ENCODE results near the gene UBFD1.
"Not testable (repeated sequence)": the region's sequence is repeated elsewhere in the genome, so short reads cannot be mapped to it uniquely, and the experiment has no call there.

UBFD1 gene, protein sequence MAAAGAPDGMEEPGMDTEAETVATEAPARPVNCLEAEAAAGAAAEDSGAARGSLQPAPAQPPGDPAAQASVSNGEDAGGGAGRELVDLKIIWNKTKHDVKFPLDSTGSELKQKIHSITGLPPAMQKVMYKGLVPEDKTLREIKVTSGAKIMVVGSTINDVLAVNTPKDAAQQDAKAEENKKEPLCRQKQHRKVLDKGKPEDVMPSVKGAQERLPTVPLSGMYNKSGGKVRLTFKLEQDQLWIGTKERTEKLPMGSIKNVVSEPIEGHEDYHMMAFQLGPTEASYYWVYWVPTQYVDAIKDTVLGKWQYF

DNA sequence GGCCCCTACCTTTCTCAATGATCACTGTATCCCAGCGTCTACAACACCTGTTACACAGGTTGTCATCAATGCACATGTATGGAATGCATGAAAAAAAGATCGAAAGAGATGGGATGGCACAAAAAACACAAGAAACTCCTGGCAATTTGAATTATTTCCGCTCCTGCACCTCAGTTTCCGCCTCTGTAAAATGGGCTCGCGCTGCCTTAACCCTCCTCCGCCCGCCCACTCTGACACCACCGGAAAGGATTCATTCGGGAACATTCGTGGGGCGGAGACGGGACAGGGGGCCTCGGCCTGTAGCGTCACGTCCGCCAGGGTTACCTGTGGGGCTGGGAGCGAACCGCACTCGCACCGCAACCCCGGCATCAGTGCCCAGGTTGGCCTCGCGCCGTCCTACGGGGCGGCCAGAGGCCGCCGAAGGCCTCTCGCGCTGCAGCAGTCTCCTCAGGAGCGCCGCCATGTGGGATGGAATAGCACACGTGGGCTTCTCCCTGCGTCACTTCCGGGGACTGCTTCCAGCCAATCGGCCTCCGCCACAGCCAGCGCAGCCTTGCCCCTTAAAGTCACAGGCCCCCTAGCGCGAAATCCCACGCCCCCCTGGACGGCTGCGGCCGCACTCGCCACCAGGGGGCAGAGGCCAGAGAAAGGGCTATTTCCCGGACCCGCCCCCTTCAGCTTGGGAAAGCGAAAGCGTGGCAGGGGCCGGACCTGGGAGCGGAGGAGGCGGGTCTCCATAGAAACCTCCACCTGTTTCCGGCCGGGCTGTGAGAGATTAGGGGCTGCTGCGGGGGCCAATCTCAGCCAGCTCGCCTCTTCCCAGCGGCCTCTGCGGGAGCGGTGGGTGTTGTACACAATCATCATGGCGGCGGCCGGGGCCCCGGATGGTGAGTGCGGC is at the start of gene UBFD1, which contains the start of gene EARS2:
Gene UBFD1 (plus strand): TSS at position 847 of the 898 bp plus-strand sequence. CDS start 16 bp downstream, at position 863.
Gene EARS2 (minus strand): TSS at position 470 of the 898 bp plus-strand sequence. CDS start 7 bp downstream, at position 463.
- no peaks in the 10 kb centered on the region for H3K9me3 Mint-ChIP-seq
- ATAC-seq (peak; percentile 96), DNase-seq (peak; percentile 100)
- H3K27me3 Mint-ChIP-seq = no peaks in the 10 kb centered on the region
- H3K27ac Mint-ChIP-seq = peak within 1 kb of the TSS; percentile 92 to 98
- H3K4me1 Mint-ChIP-seq = peaks cover 48% of the 10 kb centered on the region
- H3K4me3 Mint-ChIP-seq = peak within 1 kb of the TSS; percentile 96 to 98

DNA sequence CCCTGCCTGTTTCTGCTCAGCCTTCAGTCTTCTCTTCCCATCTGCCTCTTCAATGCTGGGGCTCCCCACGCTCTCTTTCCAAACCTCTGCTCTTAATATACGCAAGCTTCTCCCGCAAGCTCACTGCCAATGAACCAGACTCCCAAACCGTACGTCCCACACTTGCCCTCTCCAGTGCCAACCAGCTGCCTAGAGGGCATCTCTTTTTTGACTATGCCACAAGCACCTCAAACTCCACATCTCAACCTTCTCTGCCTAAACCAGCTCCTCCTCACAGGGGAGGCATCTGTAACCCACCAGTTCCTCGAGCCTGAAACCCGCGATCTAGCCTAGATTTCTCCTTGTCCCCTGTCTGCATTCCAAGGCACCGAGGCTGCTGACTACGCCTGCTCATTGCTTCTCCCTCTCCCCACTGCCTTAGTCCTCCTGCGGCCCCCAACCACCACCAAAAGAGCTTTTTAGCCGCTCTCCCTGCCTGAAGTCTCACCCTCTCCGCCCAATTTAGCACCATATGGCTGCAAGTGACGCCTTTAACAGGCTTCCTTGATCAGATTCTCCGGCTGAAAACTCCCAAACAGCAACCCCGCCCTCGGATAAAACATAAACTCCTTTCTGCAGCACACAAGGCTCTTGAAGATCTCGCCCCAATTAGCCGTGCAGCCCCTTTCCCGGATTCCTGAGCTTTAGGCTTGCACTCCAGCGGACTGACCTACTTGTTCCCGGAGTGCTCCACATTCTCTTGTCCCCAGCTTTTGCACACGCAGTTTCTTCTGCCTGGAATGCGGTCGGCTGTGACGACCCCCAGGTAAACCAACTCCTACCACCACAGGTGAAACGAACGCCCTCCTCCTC is 48.7 kb upstream of the UBFD1 start:
- Mint-ChIP-seq H3K9me3 (no peaks in the 10 kb centered on the region), H3K27ac (peak overlapping the region; percentile 2 to 94), H3K27me3 (no peaks in the 10 kb centered on the region), H3K4me1 (peaks cover 67% of the 10 kb centered on the region), H3K4me3 (peak overlapping the region; percentile 88 to 90)
- ATAC-seq = no peak
- no peak for DNase-seq

DNA sequence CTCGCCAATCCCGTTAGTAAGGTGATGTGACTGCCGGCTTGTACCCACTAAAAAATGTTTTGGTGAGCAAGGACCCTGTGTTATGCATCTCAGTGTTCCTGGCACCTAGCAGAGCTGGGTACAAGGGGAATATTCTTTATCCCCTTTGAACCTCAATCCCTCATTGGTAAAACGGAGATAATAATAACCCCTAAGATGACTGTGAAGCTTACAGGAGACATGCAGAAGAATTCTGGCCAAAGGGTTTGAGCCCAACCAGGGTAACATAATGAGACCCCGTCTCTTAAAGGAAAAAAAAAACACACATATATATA is 48.1 kb upstream of the UBFD1 start:
- Mint-ChIP-seq H3K4me1 (peaks cover 67% of the 10 kb centered on the region), H3K27ac (peak overlapping the region in 1 of 2 donors; percentile 94)

DNA sequence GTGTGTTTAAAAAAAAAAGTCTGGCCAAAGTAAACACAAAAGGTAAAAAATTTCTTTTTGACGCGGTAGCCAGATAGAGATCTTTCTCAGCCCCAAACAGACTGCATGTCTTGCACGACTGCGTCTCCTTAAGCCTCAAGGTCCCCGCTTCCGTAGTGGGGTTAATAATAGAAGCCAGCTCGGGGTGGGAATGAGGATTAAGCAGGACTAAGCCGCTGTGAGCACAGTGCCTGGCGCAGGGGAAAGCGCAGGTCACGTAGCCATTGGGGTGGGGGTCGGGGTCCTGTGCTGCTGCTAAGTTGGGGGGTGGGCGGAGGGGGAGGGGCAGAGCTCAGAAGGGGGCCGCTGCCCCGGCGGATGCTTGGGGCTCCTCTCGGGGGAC is 47.8 kb upstream of the UBFD1 start:
- H3K4me1 Mint-ChIP-seq = peaks cover 67% of the 10 kb centered on the region
- H3K4me3 Mint-ChIP-seq = peak overlapping the region; percentile 88 to 90
- no peaks in the 10 kb centered on the region for H3K9me3 Mint-ChIP-seq
- peak overlapping the region; percentile 93 to 94 for H3K27ac Mint-ChIP-seq
- DNase-seq (peak; percentile 13 to 27), ATAC-seq (peak; percentile 24)
- H3K27me3 Mint-ChIP-seq = no peaks in the 10 kb centered on the region

More for the DNA sequence above, 48.1 kb upstream of the UBFD1 start:
- DNase-seq = no peak
- H3K4me3 Mint-ChIP-seq = peak overlapping the region; percentile 88 to 90
- H3K9me3 Mint-ChIP-seq = no peaks in the 10 kb centered on the region
- no peaks in the 10 kb centered on the region for H3K27me3 Mint-ChIP-seq
- no peak for ATAC-seq

DNA sequence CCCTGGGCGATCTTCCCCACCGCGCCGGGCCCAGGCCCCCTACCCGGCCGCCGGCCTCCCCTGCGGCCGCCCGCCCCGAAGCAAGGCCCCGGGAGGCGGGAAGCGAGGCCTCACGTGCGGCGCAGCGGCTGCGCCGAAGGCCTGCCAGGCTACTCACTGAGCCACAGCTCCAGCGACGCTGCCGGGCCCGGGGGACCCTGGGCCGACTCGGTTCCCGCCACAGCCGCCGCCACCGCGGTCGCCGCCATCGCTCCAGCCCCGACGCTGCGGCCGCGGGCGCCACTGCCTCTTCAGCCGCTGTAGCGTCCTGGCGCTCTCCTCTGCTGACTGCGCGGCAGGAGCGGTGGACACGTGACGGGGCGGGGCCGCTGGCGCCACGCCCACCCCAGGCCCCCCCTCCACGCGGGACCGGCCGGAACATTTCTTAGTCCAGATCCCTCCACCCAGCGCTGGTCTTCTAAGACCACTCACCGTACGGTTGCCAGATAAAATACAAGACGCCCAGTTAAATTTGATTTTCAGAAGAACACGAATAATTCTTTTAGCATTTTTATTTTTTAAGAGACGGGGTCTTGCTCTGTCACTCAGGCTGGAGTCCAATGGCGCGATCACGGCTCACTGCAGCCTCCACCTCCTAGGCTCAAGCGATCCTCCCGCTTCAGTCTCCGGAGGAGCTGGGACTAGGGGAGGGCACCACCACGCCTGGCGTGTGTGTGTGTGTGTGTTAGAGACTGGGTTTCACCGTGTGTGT is 47.2 kb upstream of the UBFD1 start, which contains the start of gene GGA2:
Gene GGA2 (minus strand): TSS at position 331 of the 751 bp plus-strand sequence. CDS start 83 bp downstream, at position 248.
- peaks cover 67% of the 10 kb centered on the region for H3K4me1 Mint-ChIP-seq
- H3K9me3 Mint-ChIP-seq = no peaks in the 10 kb centered on the region

DNA sequence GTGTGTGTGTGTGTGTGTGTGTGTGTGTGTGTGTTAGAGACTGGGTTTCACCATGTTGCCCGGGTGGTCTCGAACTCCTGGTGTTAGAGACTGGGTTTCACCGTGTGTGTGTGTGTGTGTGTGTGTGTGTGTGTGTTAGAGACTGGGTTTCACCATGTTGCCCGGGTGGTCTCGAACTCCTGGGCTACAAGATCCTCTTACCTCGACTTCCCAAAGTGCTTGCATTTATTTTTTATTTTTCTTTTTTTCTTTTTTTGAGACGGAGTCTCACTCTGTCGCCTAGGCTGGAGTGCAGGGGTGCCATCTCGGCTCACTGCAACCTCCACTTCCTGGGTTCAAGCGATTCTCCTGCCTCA is 46.6 kb upstream of the UBFD1 start:
- Mint-ChIP-seq H3K4me1 (peaks cover 67% of the 10 kb centered on the region), H3K4me3 (peak overlapping the region; percentile 81 to 92), H3K27ac (peak overlapping the region in 1 of 2 donors; percentile 86)
- not testable (repeated sequence) for H3K27me3 Mint-ChIP-seq, H3K9me3 Mint-ChIP-seq, ATAC-seq, DNase-seq

More for the DNA sequence above, 47.2 kb upstream of the UBFD1 start, which contains the start of gene GGA2:
- peak; percentile 76 to 78 for DNase-seq
- H3K27me3 Mint-ChIP-seq = no peaks in the 10 kb centered on the region
- peak within 1 kb of the TSS; percentile 90 to 92 for H3K4me3 Mint-ChIP-seq
- H3K27ac Mint-ChIP-seq = peak within 1 kb of the TSS; percentile 93 to 94
- peak; percentile 87 for ATAC-seq

DNA sequence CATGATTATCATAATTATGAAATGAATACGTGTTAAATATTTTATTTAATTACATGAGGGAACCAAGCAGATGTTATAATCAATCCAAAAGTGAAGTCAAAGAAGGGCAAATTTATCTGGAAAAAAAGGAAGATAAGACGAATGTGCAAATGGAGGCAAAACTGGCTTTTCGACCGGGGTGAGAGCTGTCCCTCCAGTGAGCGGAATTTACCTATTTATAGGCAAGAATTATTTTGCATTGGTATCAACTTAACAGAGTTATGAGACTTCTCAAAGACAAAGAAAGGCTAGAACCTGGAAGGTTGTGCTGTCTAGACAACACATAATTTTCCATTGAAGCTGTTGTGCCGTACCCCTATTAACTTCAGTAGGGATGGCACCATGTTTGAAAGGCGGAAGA is 45.8 kb upstream of the UBFD1 start:
- ATAC-seq (no peak), DNase-seq (no peak)
- H3K4me1 Mint-ChIP-seq = peaks cover 67% of the 10 kb centered on the region
- H3K27me3 Mint-ChIP-seq = no peaks in the 10 kb centered on the region
- H3K9me3 Mint-ChIP-seq = no peaks in the 10 kb centered on the region
- no peak overlapping the region for H3K27ac Mint-ChIP-seq
- peak overlapping the region in 1 of 2 donors; percentile 60 for H3K4me3 Mint-ChIP-seq

DNA sequence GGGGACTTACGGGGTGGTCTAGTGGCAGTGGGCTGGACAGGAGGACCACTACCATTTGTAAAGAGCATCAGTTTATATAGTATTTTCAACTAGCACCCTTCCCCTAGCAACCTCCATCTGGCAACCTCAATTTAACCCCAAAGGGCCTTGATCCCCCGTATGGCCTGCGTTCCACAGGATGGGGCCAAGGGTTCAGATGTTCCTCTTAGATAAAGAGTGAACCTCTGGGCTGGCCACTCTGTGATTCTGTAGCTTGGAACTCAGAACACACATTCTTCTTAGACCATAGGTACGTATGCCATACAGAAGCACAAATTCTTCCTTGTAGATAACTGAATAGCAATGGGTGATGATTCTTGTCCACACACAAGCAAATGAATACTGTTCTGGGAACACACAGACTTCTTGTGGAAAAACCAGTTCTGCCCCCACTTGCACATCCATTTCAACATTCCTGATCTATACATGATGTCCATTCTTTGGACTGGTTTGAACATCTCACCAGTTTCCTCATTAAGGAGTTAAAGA is 45.3 kb upstream of the UBFD1 start:
- Mint-ChIP-seq H3K4me3 (no peak overlapping the region), H3K9me3 (no peaks in the 10 kb centered on the region), H3K27me3 (no peaks in the 10 kb centered on the region), H3K27ac (no peak overlapping the region), H3K4me1 (peaks cover 65% of the 10 kb centered on the region)
- no peak for ATAC-seq
- no peak for DNase-seq

DNA sequence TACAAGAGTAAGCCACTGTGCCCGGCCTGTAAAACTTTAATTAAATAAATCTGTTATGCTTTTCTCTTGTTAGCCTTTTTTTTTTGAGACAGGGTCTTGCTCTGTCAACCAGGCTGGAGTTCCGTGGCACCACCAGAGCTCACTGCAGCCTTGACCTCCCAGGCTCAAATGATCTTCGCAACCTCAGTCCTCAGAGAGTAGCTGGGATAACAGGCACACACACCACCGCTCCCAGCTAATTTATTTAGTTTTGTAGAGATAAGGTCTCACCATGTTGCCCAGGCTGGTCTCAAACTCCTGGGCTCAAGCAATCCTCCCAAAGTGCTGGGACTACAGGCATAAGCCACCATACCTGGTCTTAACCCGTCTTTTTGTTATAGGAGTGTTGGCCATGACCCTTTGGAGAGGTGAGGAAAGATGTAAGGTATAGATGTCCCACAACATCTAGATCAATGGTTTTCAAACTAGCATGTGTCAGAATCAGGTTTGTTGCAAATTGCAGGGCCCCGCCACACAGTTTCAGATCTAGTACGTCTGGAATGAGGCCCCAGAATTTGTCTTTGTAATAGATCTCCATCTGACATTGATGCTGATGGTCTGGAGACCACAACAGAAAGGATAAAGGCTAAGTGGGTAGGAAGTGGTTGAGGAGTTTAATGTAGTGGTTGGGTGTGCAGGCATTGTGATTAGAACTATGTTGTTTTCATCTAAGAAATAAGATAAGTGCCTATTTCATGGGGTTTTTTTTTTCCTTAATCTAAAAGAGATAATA is 43.0 kb upstream of the UBFD1 start:
- H3K4me1 Mint-ChIP-seq = peaks cover 55% of the 10 kb centered on the region
- H3K27me3 Mint-ChIP-seq = no peaks in the 10 kb centered on the region
- peak overlapping the region in 1 of 2 donors; percentile 31 for H3K27ac Mint-ChIP-seq
- ATAC-seq (peak; percentile 88), DNase-seq (peak; percentile 59 to 80)
- H3K4me3 Mint-ChIP-seq = peak overlapping the region; percentile 11 to 30
- H3K9me3 Mint-ChIP-seq = no peaks in the 10 kb centered on the region

DNA sequence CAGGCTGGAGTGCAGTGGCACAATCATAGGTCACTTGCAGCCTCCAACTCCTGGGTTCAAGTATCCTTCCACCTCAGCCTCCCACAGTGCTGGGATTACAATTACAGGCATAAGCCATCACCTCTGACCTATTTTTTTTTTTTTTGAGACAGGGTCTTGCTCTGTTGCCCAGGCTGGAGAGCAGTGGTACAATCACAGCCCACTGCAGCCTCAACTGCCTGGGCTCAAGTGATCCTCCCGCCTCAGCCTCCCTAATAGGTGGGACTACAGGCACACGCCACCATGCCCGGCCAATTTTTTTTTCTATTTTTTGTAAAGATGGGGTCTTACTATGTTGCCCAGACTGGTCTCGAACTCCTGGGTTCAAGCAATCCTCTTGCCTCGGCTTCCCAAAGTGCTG is 41.6 kb upstream of the UBFD1 start:
- no peak for ATAC-seq
- DNase-seq = no peak
- no peaks in the 10 kb centered on the region for H3K27me3 Mint-ChIP-seq
- peaks cover 50% of the 10 kb centered on the region for H3K4me1 Mint-ChIP-seq
- peak overlapping the region; percentile 8 to 35 for H3K4me3 Mint-ChIP-seq
- H3K9me3 Mint-ChIP-seq = no peaks in the 10 kb centered on the region
- H3K27ac Mint-ChIP-seq = no peak overlapping the region

DNA sequence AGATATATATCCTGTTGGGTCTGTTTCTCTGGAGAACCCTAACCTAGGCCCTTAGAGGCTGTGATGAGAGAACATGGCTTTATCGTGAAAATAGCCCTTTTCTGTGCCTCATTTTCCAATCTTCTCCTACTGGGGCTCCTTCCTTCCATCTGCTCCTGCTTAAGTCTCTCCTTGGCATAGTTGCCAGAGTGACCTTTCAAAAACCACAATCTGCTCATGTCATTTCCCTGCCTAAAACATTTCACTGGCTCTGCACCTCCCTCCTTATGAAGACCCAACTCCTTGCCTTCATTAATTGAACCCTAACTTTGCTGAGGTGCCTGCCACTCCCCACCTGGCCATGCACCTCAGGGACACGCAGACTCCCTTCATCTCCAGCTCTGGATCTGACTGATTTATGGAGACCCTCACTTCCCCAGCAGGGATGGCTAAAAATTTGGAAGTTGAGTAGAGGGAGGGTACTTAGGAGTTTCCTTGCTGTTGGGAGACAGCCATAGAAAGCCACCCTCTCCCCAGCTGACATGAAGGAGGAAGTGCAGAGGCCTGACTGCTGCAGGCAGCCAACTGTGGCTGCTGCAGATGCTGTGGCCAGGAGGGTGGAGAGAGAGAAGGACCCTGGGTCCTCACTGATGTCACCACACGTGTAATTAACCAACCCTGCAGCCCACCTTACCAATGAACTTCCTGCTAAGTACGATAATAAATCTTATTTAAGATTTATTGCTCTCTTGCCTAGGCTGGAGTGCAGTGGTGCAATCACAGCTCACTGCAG is 41.0 kb upstream of the UBFD1 start:
- DNase-seq (no peak), ATAC-seq (no peak)
- Mint-ChIP-seq H3K4me3 (peak overlapping the region; percentile 6 to 20), H3K27ac (no peak overlapping the region), H3K27me3 (no peaks in the 10 kb centered on the region), H3K4me1 (peaks cover 44% of the 10 kb centered on the region), H3K9me3 (no peaks in the 10 kb centered on the region)

DNA sequence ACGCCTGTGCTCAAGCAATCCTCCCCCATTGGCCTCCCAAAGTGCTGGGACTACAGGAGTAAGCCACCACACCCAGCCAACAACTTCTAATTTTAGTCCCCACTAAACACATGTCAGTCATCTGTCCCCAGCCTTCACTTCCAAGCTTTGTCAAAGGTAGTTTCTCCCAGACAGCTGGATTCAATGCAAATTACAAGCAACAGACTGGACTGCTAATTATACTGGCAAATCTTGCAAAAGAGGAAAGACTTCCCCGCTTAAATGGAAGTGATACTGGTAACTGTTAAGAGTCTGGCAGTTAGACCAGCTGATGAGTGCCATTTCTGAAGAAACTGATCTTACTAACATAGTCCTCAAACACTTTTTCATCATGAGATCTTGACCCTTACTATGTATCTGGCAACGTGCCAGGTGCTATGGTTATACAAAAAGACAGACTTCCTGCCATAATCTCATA is 39.1 kb upstream of the UBFD1 start:
- no peaks in the 10 kb centered on the region for H3K9me3 Mint-ChIP-seq
- no peaks in the 10 kb centered on the region for H3K27me3 Mint-ChIP-seq
- no peak overlapping the region for H3K4me3 Mint-ChIP-seq
- ATAC-seq (no peak), DNase-seq (no peak)
- H3K4me1 Mint-ChIP-seq = peaks cover 42% of the 10 kb centered on the region
- no peak overlapping the region for H3K27ac Mint-ChIP-seq

DNA sequence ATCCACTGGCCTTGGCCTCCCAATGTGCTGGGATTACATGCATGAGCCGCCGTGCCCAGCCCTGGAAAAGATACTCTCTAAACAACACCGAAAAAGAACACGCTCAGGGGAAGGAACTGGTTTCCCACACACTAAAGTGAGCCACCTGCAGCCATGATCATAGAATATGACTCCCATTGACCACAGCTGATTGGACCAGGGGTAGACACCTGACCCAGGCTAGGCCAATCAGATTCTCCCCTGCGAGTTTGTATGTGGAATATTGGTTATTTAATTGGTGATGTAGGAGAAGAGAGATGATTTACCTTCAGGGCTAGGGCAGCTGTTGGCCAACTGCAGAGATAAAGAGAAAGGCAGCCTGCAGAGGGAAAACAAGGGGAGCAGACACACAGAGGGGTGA is 38.2 kb upstream of the UBFD1 start:
- Mint-ChIP-seq H3K27ac (no peak overlapping the region), H3K4me3 (no peak overlapping the region), H3K4me1 (peaks cover 38% of the 10 kb centered on the region), H3K27me3 (no peaks in the 10 kb centered on the region), H3K9me3 (no peaks in the 10 kb centered on the region)
- ATAC-seq (no peak), DNase-seq (no peak)
